H7 (cell line): ENCODE measurements around the gene CFDP1. TPM values are rescaled to one million over a fixed set of nuclear protein-coding genes. Genes with fewer than 3 reads are reported as not detected.

Experiments used
- DNase-seq: peaks from one replicate; pipeline ENCODE4 v3.0.0; 2012
- H3K27me3 ChIP-seq: 2 replicates; pipeline ENCODE4 v1.6.0; 2011; ENCODE audit warnings: mild to moderate bottlenecking, low read length; ENCODE audit not compliant: control insufficient read depth, insufficient read depth
- H3K36me3 ChIP-seq: replicated peaks from 2 replicates; pipeline ENCODE4 v1.5.1; 2011; ENCODE audit warnings: low read length; ENCODE audit not compliant: control insufficient read depth, insufficient read depth
- H3K4me3 ChIP-seq: 2 replicates; pipeline ENCODE4 v1.5.1; 2011; ENCODE audit warnings: low read depth, mild to moderate bottlenecking, control low read depth, low read length, moderate library complexity; ENCODE audit not compliant: insufficient read depth
- total RNA-seq: library from RNA; depleted of rRNA; stranded (reverse); fragments of >200 nt; shearing (Covaris generic); gene quantifications from 2 replicates; pipeline ENCODE4 v1.2.3, GENCODE V29; 2014

The CFDP1 gene
- total RNA-seq, 1 experiment from 2014 or later: 36.0 TPM

- peaks cover 16% of the 10 kb centered on the region for H3K36me3 ChIP-seq
- no peaks in the 10 kb centered on the region for H3K27me3 ChIP-seq
- no peak overlapping the region for H3K4me3 ChIP-seq
- DNase-seq: no peak
Observed at GRCh38 chr16:75305364-75306098, 127.8 kb downstream of the CFDP1 start.

GRCh38 chr16:75304521-75305363 lies 128.6 kb downstream of the CFDP1 start:
- Histone ChIP-seq H3K27me3 (no peaks in the 10 kb centered on the region), H3K36me3 (peaks cover 16% of the 10 kb centered on the region), H3K4me3 (no peak overlapping the region)
- DNase-seq: no peak

GRCh38 chr16:75301804-75302203 lies 131.5 kb downstream of the CFDP1 start:
- no peaks in the 10 kb centered on the region for H3K27me3 ChIP-seq
- H3K4me3 ChIP-seq: no peak overlapping the region
- H3K36me3 ChIP-seq: peaks cover 17% of the 10 kb centered on the region
- no peak for DNase-seq

- DNase-seq: no peak
- peaks cover 17% of the 10 kb centered on the region for H3K36me3 ChIP-seq
- no peaks in the 10 kb centered on the region for H3K27me3 ChIP-seq
- H3K4me3 ChIP-seq: no peak overlapping the region
Observed at GRCh38 chr16:75298267-75298666, 135.0 kb downstream of the CFDP1 start.

- no peak overlapping the region for H3K4me3 ChIP-seq
- peaks cover 15% of the 10 kb centered on the region for H3K36me3 ChIP-seq
- H3K27me3 ChIP-seq: no peaks in the 10 kb centered on the region
- no peak for DNase-seq
Observed at GRCh38 chr16:75296606-75297005, 136.7 kb downstream of the CFDP1 start.

GRCh38 chr16:75294773-75295459 lies 138.4 kb downstream of the CFDP1 start:
- no peak for DNase-seq
- Histone ChIP-seq H3K36me3 (peaks cover 16% of the 10 kb centered on the region), H3K4me3 (no peak overlapping the region), H3K27me3 (no peaks in the 10 kb centered on the region)

GRCh38 chr16:75293772-75294171 lies 139.5 kb downstream of the CFDP1 start:
- no peak overlapping the region for H3K4me3 ChIP-seq
- H3K27me3 ChIP-seq: no peaks in the 10 kb centered on the region
- peaks cover 16% of the 10 kb centered on the region for H3K36me3 ChIP-seq
- DNase-seq: no peak

GRCh38 chr16:75293173-75293572 lies 140.1 kb downstream of the CFDP1 start:
- Histone ChIP-seq H3K4me3 (no peak overlapping the region), H3K27me3 (no peaks in the 10 kb centered on the region), H3K36me3 (peaks cover 15% of the 10 kb centered on the region)
- no peak for DNase-seq

- H3K4me3 ChIP-seq: no peak overlapping the region
- no peak for DNase-seq
- peaks cover 15% of the 10 kb centered on the region for H3K36me3 ChIP-seq
- H3K27me3 ChIP-seq: no peaks in the 10 kb centered on the region
Observed at GRCh38 chr16:75292691-75293090, 140.6 kb downstream of the CFDP1 start.

GRCh38 chr16:75289189-75289588 lies 144.1 kb downstream of the CFDP1 start:
- Histone ChIP-seq H3K27me3 (no peaks in the 10 kb centered on the region), H3K4me3 (no peak overlapping the region), H3K36me3 (peaks cover 10% of the 10 kb centered on the region)
- DNase-seq: no peak

- Histone ChIP-seq H3K27me3 (no peaks in the 10 kb centered on the region), H3K4me3 (no peak overlapping the region), H3K36me3 (peaks cover 10% of the 10 kb centered on the region)
- no peak for DNase-seq
Observed at GRCh38 chr16:75288596-75289120, 144.6 kb downstream of the CFDP1 start.

GRCh38 chr16:75288181-75288580 lies 145.1 kb downstream of the CFDP1 start:
- no peak for DNase-seq
- Histone ChIP-seq H3K36me3 (peaks cover 10% of the 10 kb centered on the region), H3K4me3 (no peak overlapping the region), H3K27me3 (no peaks in the 10 kb centered on the region)

GRCh38 chr16:75287708-75288107 lies 145.6 kb downstream of the CFDP1 start:
- Histone ChIP-seq H3K4me3 (no peak overlapping the region), H3K27me3 (no peaks in the 10 kb centered on the region), H3K36me3 (peaks cover 7% of the 10 kb centered on the region)
- no peak for DNase-seq

GRCh38 chr16:75286389-75286788 lies 146.9 kb downstream of the CFDP1 start:
- H3K27me3 ChIP-seq: no peaks in the 10 kb centered on the region
- DNase-seq: no peak
- H3K36me3 ChIP-seq: peaks cover 4% of the 10 kb centered on the region
- no peak overlapping the region for H3K4me3 ChIP-seq
